Thymus (tissue), 11 donors: ENCODE results near the gene TMED1. TPM values are rescaled to one million over a fixed set of nuclear protein-coding genes. Genes with fewer than 3 reads are reported as not detected.
"Not testable (repeated sequence)": the region's sequence is repeated elsewhere in the genome, so short reads cannot be mapped to it uniquely, and the experiment has no call there.

Experiments
- DNase-seq, 9 donors: peaks; one replicate each; pipeline ENCODE4 v3.0.0-alpha.2; 2013; ENCODE audit warnings: low spot score in 9 of 9, low read depth in 6 of 9, missing footprints in 1 of 9
- H3K27ac ChIP-seq, 2 donors: one replicate each; pipeline ENCODE4 v1.5.1; 2013; ENCODE audit warnings: control low read depth in 1 of 2, low read depth in 1 of 2, low read length in 1 of 2, mild to moderate bottlenecking in 1 of 2, moderate library complexity in 1 of 2
- H3K27me3 ChIP-seq, 2 donors: one replicate each; pipeline ENCODE4 v1.5.1; 2013; ENCODE audit warnings: low read length in 1 of 2; ENCODE audit not compliant: control insufficient read depth in 2 of 2, insufficient read depth in 1 of 2
- H3K36me3 ChIP-seq, 2 donors: one replicate each; pipeline ENCODE4 v1.5.1; 2013; ENCODE audit warnings: low read length in 1 of 2, mild to moderate bottlenecking in 1 of 2, moderate library complexity in 1 of 2; ENCODE audit not compliant: control insufficient read depth in 2 of 2, insufficient read depth in 2 of 2
- H3K4me1 ChIP-seq, 2 donors: one replicate each; pipeline ENCODE4 v1.5.1; 2013; ENCODE audit warnings: low read length in 2 of 2; ENCODE audit not compliant: control insufficient read depth in 2 of 2, insufficient read depth in 2 of 2
- H3K4me3 ChIP-seq, 2 donors: one replicate each; pipeline ENCODE4 v1.5.1; 2013; ENCODE audit warnings: low read length in 2 of 2, control low read depth in 1 of 2, mild to moderate bottlenecking in 1 of 2
- H3K9me3 ChIP-seq, 2 donors: one replicate each; pipeline ENCODE4 v1.5.1; 2013; ENCODE audit warnings: low read length in 1 of 2, mild to moderate bottlenecking in 1 of 2; ENCODE audit not compliant: control insufficient read depth in 2 of 2, insufficient read depth in 1 of 2
- WGBS: extraction: QIAGEN DNeasy Blood & Tissue Kit; methylation state at CpG from one replicate; pipeline ENCODE4 v1.1.7; 2013; 5-methylcytosine and 5-hydroxymethylcytosine counted together
- polyA plus RNA-seq: library from polyadenylated mRNA; stranded (reverse); fragments of 200-250 nt; gene quantifications from one replicate; pipeline ENCODE4 v1.2.3, GENCODE V29; 2013
- total RNA-seq: library from RNA; stranded (reverse); fragments of 120-200 nt; gene quantifications from one replicate; pipeline ENCODE4 v1.2.4, GENCODE V29; 2013
- donor health status: healthy.

TMED1 gene
- total and polyA plus RNA-seq, 2 donors = 19.4 to 22.0 TPM

- Histone ChIP-seq H3K36me3 (no peaks in the 10 kb centered on the region), H3K4me1 (peaks cover 3 to 16% of the 10 kb centered on the region in 2 donors), H3K9me3 (no peaks in the 10 kb centered on the region), H3K27me3 (no peaks in the 10 kb centered on the region), H3K4me3 (no peak overlapping the region), H3K27ac (no peak overlapping the region)
- WGBS = 95% methylated on average over 10 of the region's 10 CpGs
- DNase-seq = no peak
Measured at GRCh38 chr19:10866495-10866894, 30.5 kb upstream of the TMED1 start.

- peak in 7 of 9 donors; percentile 47 to 85 (median 74) for DNase-seq
- WGBS = 39% methylated on average over 6 of the region's 6 CpGs
- Histone ChIP-seq H3K4me1 (peaks cover 0 to 10% of the 10 kb centered on the region in 2 donors), H3K36me3 (no peaks in the 10 kb centered on the region), H3K9me3 (no peaks in the 10 kb centered on the region), H3K27ac (no peak overlapping the region), H3K4me3 (no peak overlapping the region), H3K27me3 (no peaks in the 10 kb centered on the region)
Measured at GRCh38 chr19:10864538-10864899, 28.5 kb upstream of the TMED1 start.

GRCh38 chr19:10863107-10863717, 27.2 kb upstream of the TMED1 start:
- H3K27me3 ChIP-seq = no peaks in the 10 kb centered on the region
- no peak overlapping the region for H3K27ac ChIP-seq
- H3K36me3 ChIP-seq = no peaks in the 10 kb centered on the region
- 94% methylated on average over 18 of the region's 18 CpGs for WGBS
- no peaks in the 10 kb centered on the region for H3K9me3 ChIP-seq
- no peak for DNase-seq
- no peak overlapping the region for H3K4me3 ChIP-seq
- peaks cover 0 to 10% of the 10 kb centered on the region in 2 donors for H3K4me1 ChIP-seq

GRCh38 chr19:10862561-10863106, 26.6 kb upstream of the TMED1 start:
- Histone ChIP-seq H3K36me3 (no peaks in the 10 kb centered on the region), H3K27ac (no peak overlapping the region), H3K4me1 (peaks cover 0 to 10% of the 10 kb centered on the region in 2 donors), H3K4me3 (no peak overlapping the region), H3K9me3 (no peaks in the 10 kb centered on the region), H3K27me3 (no peaks in the 10 kb centered on the region)
- no peak for DNase-seq
- 92% methylated on average over 6 of the region's 6 CpGs for WGBS

- H3K4me3 ChIP-seq = no peak overlapping the region
- H3K9me3 ChIP-seq = no peaks in the 10 kb centered on the region
- no peak overlapping the region for H3K27ac ChIP-seq
- peak in 1 of 9 donors; percentile 34 for DNase-seq
- 93% methylated on average over 7 of the region's 7 CpGs for WGBS
- peaks cover 0 to 10% of the 10 kb centered on the region in 2 donors for H3K4me1 ChIP-seq
- no peaks in the 10 kb centered on the region for H3K27me3 ChIP-seq
- H3K36me3 ChIP-seq = no peaks in the 10 kb centered on the region
Measured at GRCh38 chr19:10861103-10861651, 25.2 kb upstream of the TMED1 start.

- no peak overlapping the region for H3K4me3 ChIP-seq
- H3K27ac ChIP-seq = no peak overlapping the region
- no peaks in the 10 kb centered on the region for H3K27me3 ChIP-seq
- no peaks in the 10 kb centered on the region for H3K36me3 ChIP-seq
- DNase-seq = no peak
- WGBS = 83% methylated on average over 4 of the region's 4 CpGs
- no peaks in the 10 kb centered on the region for H3K9me3 ChIP-seq
- no peaks in the 10 kb centered on the region for H3K4me1 ChIP-seq
Measured at GRCh38 chr19:10858204-10858828, 22.3 kb upstream of the TMED1 start.

- H3K27ac ChIP-seq, H3K27me3 ChIP-seq, H3K36me3 ChIP-seq, H3K4me3 ChIP-seq, H3K4me1 ChIP-seq, DNase-seq, H3K9me3 ChIP-seq: not testable (repeated sequence)
- WGBS = 98% methylated on average over 1 of the region's 1 CpG
Measured at GRCh38 chr19:10856899-10857298, 20.9 kb upstream of the TMED1 start.

- no peak overlapping the region for H3K27ac ChIP-seq
- H3K9me3 ChIP-seq = no peaks in the 10 kb centered on the region
- H3K4me3 ChIP-seq = no peak overlapping the region
- WGBS = 94% methylated on average over 5 of the region's 5 CpGs
- no peaks in the 10 kb centered on the region for H3K36me3 ChIP-seq
- H3K27me3 ChIP-seq = no peaks in the 10 kb centered on the region
- no peaks in the 10 kb centered on the region for H3K4me1 ChIP-seq
- DNase-seq = no peak
Measured at GRCh38 chr19:10855879-10856522, 20.0 kb upstream of the TMED1 start.
